ENCODE measurements around the gene NAV2.

GRCh38 chr11:19738124-19738523, 25.5 kb downstream of the NAV2 start:
- TF ChIP-seq CTCF (IDR thresholded peaks at IDR 0.05) (no peak), POLR2A (IDR thresholded peaks at IDR 0.05) (no peak)
